ENCODE results near the gene LHX3. TPM values are rescaled to one million over a fixed set of nuclear protein-coding genes. Genes with fewer than 3 reads are reported as not detected.

Gene LHX3
- total and polyA plus RNA-seq, 2 donors (not counting 1 experiment from before 2014, with no cell fraction given): 0.07 to 0.30 TPM

GRCh38 chr9:136208675-136209074 is 3.7 kb upstream of the LHX3 start:
- Histone ChIP-seq H4K20me1 (ENCODE audit: control insufficient read depth, insufficient read depth, low read length, poor library complexity, severe bottlenecking) (peaks cover 96% of the 10 kb centered on the region), H3K27me3 (replicated peaks in 1 of 4; ENCODE audit: control extremely low read depth in 1 of 4, control insufficient read depth in 3 of 4, insufficient read depth in 4 of 4, low read length in 3 of 4) (peaks cover 0 to 17% (median 9%) of the 10 kb centered on the region in 4 experiments), H3K27ac (ENCODE audit: low read length in 2 of 2) (no peak overlapping the region), H3K9me3 (ENCODE audit: control extremely low read depth in 1 of 3, control insufficient read depth in 2 of 3, insufficient read depth in 1 of 3, low read length in 2 of 3) (peaks cover 0 to 16% (median 0%) of the 10 kb centered on the region in 3 donors), H3K4me3 (ENCODE audit: control extremely low read depth in 1 of 5, extremely low read depth in 1 of 5, insufficient read depth in 1 of 5, low read depth in 2 of 5, low read length in 4 of 5) (no peak overlapping the region), H3K36me3 (replicated peaks in 1 of 2; ENCODE audit: control extremely low read depth in 1 of 2, control insufficient read depth in 1 of 2, extremely low read depth in 1 of 2, insufficient read depth in 2 of 2, low read length in 1 of 2) (peaks cover 0 to 61% of the 10 kb centered on the region in 2 experiments), H3K9ac (ENCODE audit: low read length) (no peak overlapping the region), H2AFZ (ENCODE audit: insufficient read depth, low read depth, low read length, poor library complexity, severe bottlenecking) (no peak overlapping the region), H3K4me1 (ENCODE audit: control insufficient read depth in 2 of 2, insufficient read depth in 2 of 2, low read length in 2 of 2) (peaks cover 5 to 6% of the 10 kb centered on the region in 2 donors), H3K79me2 (ENCODE audit: control insufficient read depth, insufficient read depth, low read length) (no peaks in the 10 kb centered on the region), H3K4me2 (replicated peaks; ENCODE audit: low read depth, low read length, poor library complexity, severe bottlenecking) (no peak overlapping the region)
- Mint-ChIP-seq H3K27me3 (peaks cover 9% of the 10 kb centered on the region), H3K9me3 (ENCODE audit: insufficient read depth) (no peaks in the 10 kb centered on the region), H3K4me3 (no peak overlapping the region), H3K27ac (no peak overlapping the region), H3K4me1 (peaks cover 28% of the 10 kb centered on the region)
- CTCF ChIA-PET: no interaction called here
- ATAC-seq (ENCODE audit: low read depth) (no peak), DNase-seq (no peak)
- 98% methylated on average over 17 of the region's 17 CpGs for WGBS (ENCODE audit: insufficient coverage)
- TF ChIP-seq CTCF (IDR thresholded peaks at IDR 0.05) (no peak), EZH2 (IDR thresholded peaks at IDR 0.05; ENCODE audit: borderline replicate concordance, insufficient read depth, low read depth, low read length, poor library complexity, severe bottlenecking) (no peak)
- POLR2A ChIA-PET: no interaction called here
- intact Hi-C loops (cut with micrococcal nuclease): no loop called here

GRCh38 chr9:136207616-136208015 is 2.7 kb upstream of the LHX3 start:
- no peak overlapping the region for H3K4me2 ChIP-seq (replicated peaks; ENCODE audit: low read depth, low read length, poor library complexity, severe bottlenecking)
- no peak overlapping the region for H3K27ac Mint-ChIP-seq
- no peak overlapping the region for H3K4me3 ChIP-seq (ENCODE audit: control extremely low read depth in 1 of 5, extremely low read depth in 1 of 5, insufficient read depth in 1 of 5, low read depth in 2 of 5, low read length in 4 of 5)
- peaks cover 9% of the 10 kb centered on the region for H3K27me3 Mint-ChIP-seq
- H3K4me1 ChIP-seq (ENCODE audit: control insufficient read depth in 2 of 2, insufficient read depth in 2 of 2, low read length in 2 of 2): peaks cover 10 to 11% of the 10 kb centered on the region in 2 donors
- intact Hi-C loops (cut with micrococcal nuclease): no loop called here
- TF ChIP-seq EZH2 (IDR thresholded peaks at IDR 0.05; ENCODE audit: borderline replicate concordance, insufficient read depth, low read depth, low read length, poor library complexity, severe bottlenecking): no peak
- no peak for TF ChIP-seq CTCF (IDR thresholded peaks at IDR 0.05)
- H3K4me3 Mint-ChIP-seq: no peak overlapping the region
- peaks cover 0 to 19% (median 0%) of the 10 kb centered on the region in 3 donors for H3K9me3 ChIP-seq (ENCODE audit: control extremely low read depth in 1 of 3, control insufficient read depth in 2 of 3, insufficient read depth in 1 of 3, low read length in 2 of 3)
- no peaks in the 10 kb centered on the region for H3K79me2 ChIP-seq (ENCODE audit: control insufficient read depth, insufficient read depth, low read length)
- DNase-seq (no peak), ATAC-seq (ENCODE audit: low read depth) (no peak)
- H3K27ac ChIP-seq (ENCODE audit: low read length in 2 of 2): no peak overlapping the region
- ChIA-PET CTCF (interaction anchor here (1.6 kb wide), 1 partner anchor 35 kb away, joined by 5 read pairs; no protein-coding TSS in a partner anchor), POLR2A (no interaction called here)
- no peaks in the 10 kb centered on the region for H3K9me3 Mint-ChIP-seq (ENCODE audit: insufficient read depth)
- H2AFZ ChIP-seq (ENCODE audit: insufficient read depth, low read depth, low read length, poor library complexity, severe bottlenecking): no peak overlapping the region
- WGBS (ENCODE audit: insufficient coverage): 91% methylated on average over 6 of the region's 9 CpGs
- no peak overlapping the region for H3K9ac ChIP-seq (ENCODE audit: low read length)
- peaks cover 88% of the 10 kb centered on the region for H4K20me1 ChIP-seq (ENCODE audit: control insufficient read depth, insufficient read depth, low read length, poor library complexity, severe bottlenecking)
- peaks cover 0 to 24% (median 15%) of the 10 kb centered on the region in 4 experiments for H3K27me3 ChIP-seq (replicated peaks in 1 of 4; ENCODE audit: control extremely low read depth in 1 of 4, control insufficient read depth in 3 of 4, insufficient read depth in 4 of 4, low read length in 3 of 4)
- peaks cover 26% of the 10 kb centered on the region for H3K4me1 Mint-ChIP-seq
- peaks cover 0 to 50% of the 10 kb centered on the region in 2 experiments for H3K36me3 ChIP-seq (replicated peaks in 1 of 2; ENCODE audit: control extremely low read depth in 1 of 2, control insufficient read depth in 1 of 2, extremely low read depth in 1 of 2, insufficient read depth in 2 of 2, low read length in 1 of 2)

Measured in B cell (primary cell).